Gastroesophageal sphincter (tissue), 4 donors: ENCODE results near the gene PARN. TPM values are rescaled to one million over a fixed set of nuclear protein-coding genes. Genes with fewer than 3 reads are reported as not detected.

Source experiments
- ATAC-seq: fragments of 150-250 bp; one replicate; pipeline ENCODE4 v1.9.1; 2016; ENCODE audit warnings: mild to moderate bottlenecking, moderate library complexity
- H3K27ac ChIP-seq, 4 donors: fragments of 200-600 bp; sonication (generic) in 3 of 4; 1 replicate in 3 of 4; 2 replicates in 1 of 4; pipeline ENCODE4 v1.5.1; 2016 to 2019
- H3K27me3 ChIP-seq: fragments of 200-600 bp; sonication (generic); one replicate; pipeline ENCODE4 v1.5.1; 2019
- H3K36me3 ChIP-seq, 2 donors: fragments of 200-600 bp; sonication (generic); one replicate each; pipeline ENCODE4 v1.5.1; 2019; ENCODE audit warnings: control low read depth in 1 of 2
- H3K4me1 ChIP-seq, 3 donors: fragments of 200-600 bp; sonication (generic); 1 replicate in 2 of 3; 2 replicates in 1 of 3; pipeline ENCODE4 v1.5.1; 2016 to 2019; ENCODE audit warnings: control low read depth in 2 of 3
- H3K4me3 ChIP-seq, 2 donors: fragments of 200-600 bp; sonication (generic); one replicate each; pipeline ENCODE4 v1.5.1; 2019; ENCODE audit warnings: mild to moderate bottlenecking in 1 of 2, moderate library complexity in 1 of 2
- H3K9me3 ChIP-seq, 3 donors: fragments of 200-600 bp; sonication (generic); one replicate each; pipeline ENCODE4 v1.5.1; 2017 to 2019; ENCODE audit warnings: control low read depth in 2 of 3
- EP300 ChIP-seq: sonication (generic); formaldehyde crosslinking; IDR thresholded peaks from one replicate; pipeline ENCODE4 v1.6.1; 2017; ENCODE audit warnings: antibody characterized with exemption, mild to moderate bottlenecking
- POLR2A ChIP-seq, 2 donors: fragments of 450-650 bp; IDR thresholded peaks; one replicate each; pipeline ENCODE4 v1.6.1; 2017; ENCODE audit warnings: antibody characterized with exemption in 2 of 2, mild to moderate bottlenecking in 2 of 2, moderate library complexity in 1 of 2
- POLR2AphosphoS5 ChIP-seq: sonication (generic); formaldehyde crosslinking; IDR thresholded peaks from one replicate; pipeline ENCODE4 v1.6.1; 2017; ENCODE audit warnings: antibody characterized with exemption
- WGBS, 2 donors: methylation state at CpG; one replicate each; pipeline ENCODE4 v1.1.5; 2018; ENCODE audit warnings: low coverage in 1 of 2; 5-methylcytosine and 5-hydroxymethylcytosine counted together
- total RNA-seq, 4 donors: library from RNA; depleted of rRNA; stranded (reverse); fragments of >200 nt; gene quantifications; one replicate each; pipeline ENCODE4 v1.1.0, GENCODE V29; 2016
- TF ChIP-seq, protein P1 (sequence below), 4 experiments: fragments of 200-600 bp in 2 of 4; fragments of 450-650 bp in 2 of 4; sonication (generic) in 1 of 4; IDR thresholded peaks; one replicate each; pipeline ENCODE4 v1.5.1; 2017 to 2019; ENCODE audit warnings: antibody characterized with exemption in 4 of 4, mild to moderate bottlenecking in 2 of 4, moderate library complexity in 2 of 4

PARN gene
- total RNA-seq, 4 donors from 2014 or later = 34.9 to 49.7 (median 40.0) TPM

GRCh38 chr16:14672403-14672971, 42.4 kb upstream of the PARN start:
- no peaks in the 10 kb centered on the region for H3K9me3 ChIP-seq
- H3K4me3 ChIP-seq = no peak overlapping the region
- no peak for ATAC-seq
- H3K27ac ChIP-seq = no peak overlapping the region
- 43 to 68% methylated on average over 6 of the region's 7 CpGs for WGBS, 2 donors
- no peaks in the 10 kb centered on the region for H3K27me3 ChIP-seq
- peaks cover 0 to 26% of the 10 kb centered on the region in 2 donors for H3K36me3 ChIP-seq
- no peaks in the 10 kb centered on the region for H3K4me1 ChIP-seq
- no peak for TF ChIP-seq POLR2A (IDR thresholded peaks at IDR 0.05)
- TF ChIP-seq, protein P1, sequence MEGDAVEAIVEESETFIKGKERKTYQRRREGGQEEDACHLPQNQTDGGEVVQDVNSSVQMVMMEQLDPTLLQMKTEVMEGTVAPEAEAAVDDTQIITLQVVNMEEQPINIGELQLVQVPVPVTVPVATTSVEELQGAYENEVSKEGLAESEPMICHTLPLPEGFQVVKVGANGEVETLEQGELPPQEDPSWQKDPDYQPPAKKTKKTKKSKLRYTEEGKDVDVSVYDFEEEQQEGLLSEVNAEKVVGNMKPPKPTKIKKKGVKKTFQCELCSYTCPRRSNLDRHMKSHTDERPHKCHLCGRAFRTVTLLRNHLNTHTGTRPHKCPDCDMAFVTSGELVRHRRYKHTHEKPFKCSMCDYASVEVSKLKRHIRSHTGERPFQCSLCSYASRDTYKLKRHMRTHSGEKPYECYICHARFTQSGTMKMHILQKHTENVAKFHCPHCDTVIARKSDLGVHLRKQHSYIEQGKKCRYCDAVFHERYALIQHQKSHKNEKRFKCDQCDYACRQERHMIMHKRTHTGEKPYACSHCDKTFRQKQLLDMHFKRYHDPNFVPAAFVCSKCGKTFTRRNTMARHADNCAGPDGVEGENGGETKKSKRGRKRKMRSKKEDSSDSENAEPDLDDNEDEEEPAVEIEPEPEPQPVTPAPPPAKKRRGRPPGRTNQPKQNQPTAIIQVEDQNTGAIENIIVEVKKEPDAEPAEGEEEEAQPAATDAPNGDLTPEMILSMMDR (IDR thresholded peaks at IDR 0.05) = no peak
- no peak for TF ChIP-seq POLR2AphosphoS5
- TF ChIP-seq EP300 = no peak

GRCh38 chr16:14669776-14670175, 39.7 kb upstream of the PARN start:
- 92% methylated on average over 2 of the region's 4 CpGs; no CpG with 5 or more reads in 1 of the 2 donors for WGBS, 2 donors
- no peaks in the 10 kb centered on the region for H3K27me3 ChIP-seq
- no peak for TF ChIP-seq POLR2A (IDR thresholded peaks at IDR 0.05)
- TF ChIP-seq, protein P1 (IDR thresholded peaks at IDR 0.05) = no peak
- no peak for TF ChIP-seq POLR2AphosphoS5
- TF ChIP-seq EP300 = no peak
- no peaks in the 10 kb centered on the region for H3K9me3 ChIP-seq
- H3K27ac ChIP-seq = no peak overlapping the region
- H3K36me3 ChIP-seq = peaks cover 0 to 53% of the 10 kb centered on the region in 2 donors
- no peak overlapping the region for H3K4me3 ChIP-seq
- ATAC-seq = no peak
- H3K4me1 ChIP-seq = no peaks in the 10 kb centered on the region

- no peak overlapping the region for H3K27ac ChIP-seq
- H3K4me1 ChIP-seq = no peaks in the 10 kb centered on the region
- H3K4me3 ChIP-seq = no peak overlapping the region
- no peak for ATAC-seq
- TF ChIP-seq, protein P1 (IDR thresholded peaks at IDR 0.05) = no peak
- no peak for TF ChIP-seq POLR2AphosphoS5
- no peak for TF ChIP-seq EP300
- TF ChIP-seq POLR2A (IDR thresholded peaks at IDR 0.05) = no peak
- H3K27me3 ChIP-seq = no peaks in the 10 kb centered on the region
- peaks cover 0 to 64% of the 10 kb centered on the region in 2 donors for H3K36me3 ChIP-seq
- no peaks in the 10 kb centered on the region for H3K9me3 ChIP-seq
- 59 to 62% methylated on average over 6 of the region's 7 CpGs for WGBS, 2 donors
Measured at GRCh38 chr16:14668556-14669223, 38.6 kb upstream of the PARN start.

DNA sequence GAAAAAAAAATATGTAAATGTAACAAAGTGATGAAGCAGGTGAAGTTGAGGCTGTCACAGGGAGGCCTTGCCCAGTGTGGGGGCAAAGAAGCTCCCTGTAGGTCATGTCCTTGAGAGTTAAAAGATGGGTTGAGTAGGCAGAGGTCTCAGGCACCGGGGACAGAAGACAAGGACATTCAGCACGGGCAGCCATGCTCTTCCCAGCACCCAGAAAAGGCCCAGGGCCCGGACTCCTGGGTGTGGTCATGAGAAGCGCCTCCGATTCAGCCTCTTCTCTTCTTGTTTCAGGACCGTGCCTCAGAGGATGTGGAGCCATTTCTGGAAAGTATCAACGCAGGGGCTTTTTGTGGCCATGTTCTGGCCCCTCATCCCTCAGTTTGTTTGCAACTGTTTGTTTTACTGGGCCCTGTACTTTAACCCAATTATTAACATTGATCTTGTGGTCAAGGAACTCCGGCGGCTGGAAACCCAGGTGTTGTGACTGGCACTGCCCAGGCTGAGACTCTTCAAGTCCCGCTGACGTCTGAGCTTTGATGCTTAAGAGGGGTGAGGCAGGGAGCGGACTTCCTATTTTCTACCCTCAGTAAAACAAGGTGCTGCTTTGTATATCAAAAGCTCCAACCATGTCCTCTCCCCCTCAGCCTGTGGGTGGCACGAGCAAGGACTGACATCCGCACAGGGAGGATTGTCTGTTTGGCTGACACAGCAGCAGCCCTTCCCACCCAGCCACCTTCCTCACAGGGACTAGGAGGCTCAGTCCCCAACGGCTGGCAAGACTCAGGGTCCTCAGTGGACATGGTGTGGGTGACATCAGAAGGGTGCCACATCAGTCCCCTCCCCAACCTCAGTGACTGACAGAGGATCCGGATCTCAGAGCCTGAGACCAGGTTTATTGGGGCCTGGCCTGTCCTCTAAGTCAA, 37.5 kb upstream of the PARN start:
- no peak for TF ChIP-seq POLR2A (IDR thresholded peaks at IDR 0.05)
- TF ChIP-seq EP300 = no peak
- TF ChIP-seq, protein P1 (IDR thresholded peaks at IDR 0.05) = no peak
- TF ChIP-seq POLR2AphosphoS5 = no peak
- H3K27me3 ChIP-seq = no peaks in the 10 kb centered on the region
- peaks cover 0 to 75% of the 10 kb centered on the region in 2 donors for H3K36me3 ChIP-seq
- H3K9me3 ChIP-seq = no peaks in the 10 kb centered on the region
- ATAC-seq = no peak
- 88 to 94% methylated on average over 6 to 7 of the region's 16 CpGs for WGBS, 2 donors
- no peaks in the 10 kb centered on the region for H3K4me1 ChIP-seq
- H3K27ac ChIP-seq = no peak overlapping the region
- H3K4me3 ChIP-seq = no peak overlapping the region
